WTC11 (cell line): ENCODE data around the gene FAF1. TPM values are rescaled to one million over a fixed set of nuclear protein-coding genes. Genes with fewer than 3 reads are reported as not detected.

ENCODE experiments used
- ATAC-seq: fragments of 200-7000 bp; cut with Tn5 transposase; 2 replicates; pipeline ENCODE4 v1.10.0; 2021; ENCODE audit warnings: mild to moderate bottlenecking, moderate library complexity
- CTCF ChIA-PET: fragments of 300-600 bp; sonication (Branson Sonifier 250); formaldehyde crosslinking; loops from one replicate; lab custom pipeline; 2021; ENCODE audit warnings: antibody characterized with exemption; lab: Charles Lee
- POLR2A ChIA-PET: fragments of 350-600 bp; sonication (Branson Sonifier 250); formaldehyde crosslinking; loops from one replicate; lab custom pipeline; 2021; ENCODE audit warnings: antibody characterized with exemption; lab: Charles Lee
- DNase-seq: peaks from one replicate; pipeline ENCODE4 v3.0.0; 2021; ENCODE audit warnings: low spot score
- H3K27ac Mint-ChIP-seq: 2 replicates; pipeline ENCODE4 v1.8.0; 2021; ENCODE audit warnings: mixed read lengths
- H3K27me3 Mint-ChIP-seq: 2 replicates; pipeline ENCODE4 v1.8.0; 2021; ENCODE audit warnings: low read depth, mild to moderate bottlenecking, moderate library complexity, mixed read lengths
- H3K36me3 Mint-ChIP-seq: 2 replicates; pipeline ENCODE4 v1.8.0; 2021; ENCODE audit warnings: mixed read lengths
- H3K4me1 Mint-ChIP-seq: 2 replicates; pipeline ENCODE4 v1.8.0; 2022; ENCODE audit warnings: mixed read lengths
- H3K4me3 Mint-ChIP-seq: 2 replicates; pipeline ENCODE4 v1.8.0; 2021; ENCODE audit warnings: mild to moderate bottlenecking, moderate library complexity, mixed read lengths
- H3K9me3 Mint-ChIP-seq: 2 replicates; pipeline ENCODE4 v1.8.0; 2021; ENCODE audit warnings: mixed read lengths
- E2F1 ChIP-seq: sonication (generic); formaldehyde crosslinking; IDR thresholded peaks from 2 replicates; pipeline ENCODE4 v1.8.0; 2022; ENCODE audit warnings: mild to moderate bottlenecking, missing genetic modification reagents
- ESRRA ChIP-seq: sonication (generic); formaldehyde crosslinking; IDR thresholded peaks from 2 replicates; pipeline ENCODE4 v1.8.1; 2022; ENCODE audit warnings: mild to moderate bottlenecking, missing genetic modification reagents, borderline replicate concordance
- FOXK1 ChIP-seq: sonication (generic); formaldehyde crosslinking; IDR thresholded peaks from 2 replicates; pipeline ENCODE4 v1.8.0; 2022; ENCODE audit warnings: mild to moderate bottlenecking, moderate library complexity, missing genetic modification reagents
- KAT7 ChIP-seq: sonication (generic); formaldehyde crosslinking; IDR thresholded peaks from 2 replicates; pipeline ENCODE4 v1.8.1; 2023; ENCODE audit warnings: missing genetic modification reagents, mild to moderate bottlenecking, borderline replicate concordance
- NFATC4 ChIP-seq: fragments of 250-450 bp; sonication (Bioruptor Pico); IDR thresholded peaks from 2 replicates; pipeline ENCODE4 v1.9.0; 2021; ENCODE audit warnings: mild to moderate bottlenecking
- NFE2L1 ChIP-seq: sonication (generic); formaldehyde crosslinking; IDR thresholded peaks from 2 replicates; pipeline ENCODE4 v1.8.1; 2023; ENCODE audit warnings: missing genetic modification reagents
- NFYB ChIP-seq: sonication (generic); formaldehyde crosslinking; conservative IDR thresholded peaks from 2 replicates; pipeline ENCODE4 v1.8.0; 2022; ENCODE audit warnings: low read depth, missing genetic modification reagents
- NR1H2 ChIP-seq: sonication (generic); formaldehyde crosslinking; IDR thresholded peaks from 2 replicates; pipeline ENCODE4 v1.9.0; 2021; ENCODE audit warnings: mild to moderate bottlenecking, moderate library complexity, missing genetic modification reagents
- NR3C1 ChIP-seq: sonication (generic); formaldehyde crosslinking; conservative IDR thresholded peaks from 2 replicates; pipeline ENCODE4 v1.8.1; 2023; ENCODE audit warnings: low read depth, mild to moderate bottlenecking, missing genetic modification reagents
- RORB ChIP-seq: fragments of 250-450 bp; sonication (Bioruptor Pico); IDR thresholded peaks from 2 replicates; pipeline ENCODE4 v1.9.0; 2021; ENCODE audit warnings: mild to moderate bottlenecking
- TEAD1 ChIP-seq: sonication (generic); formaldehyde crosslinking; IDR thresholded peaks from 2 replicates; pipeline ENCODE4 v1.8.0; 2022; ENCODE audit warnings: mild to moderate bottlenecking, missing genetic modification reagents
- TP53 ChIP-seq: sonication (generic); formaldehyde crosslinking; IDR thresholded peaks from 2 replicates; pipeline ENCODE4 v1.8.1; 2023; ENCODE audit warnings: mild to moderate bottlenecking, missing genetic modification reagents
- ZNF121 ChIP-seq: sonication (generic); formaldehyde crosslinking; IDR thresholded peaks from 2 replicates; pipeline ENCODE4 v1.8.0; 2023; ENCODE audit warnings: missing genetic modification reagents
- ZNF281 ChIP-seq: sonication (generic); formaldehyde crosslinking; IDR thresholded peaks from 2 replicates; pipeline ENCODE4 v1.8.0; 2023; ENCODE audit warnings: mild to moderate bottlenecking, missing genetic modification reagents
- ZNF532 ChIP-seq: fragments of 250-450 bp; sonication (Bioruptor Pico); IDR thresholded peaks from 2 replicates; pipeline ENCODE4 v1.9.0; 2021; ENCODE audit warnings: mild to moderate bottlenecking, borderline replicate concordance
- total RNA-seq: library from RNA; stranded (reverse); gene quantifications from 3 replicates; pipeline ENCODE4 v1.2.3, GENCODE V29; 2021
- TF ChIP-seq, protein P1 (sequence below): fragments of 250-450 bp; sonication (Bioruptor Pico); IDR thresholded peaks from 2 replicates; pipeline ENCODE4 v1.9.0; 2021; ENCODE audit warnings: mild to moderate bottlenecking
- TF ChIP-seq, protein P2 (sequence below): fragments of 250-450 bp; sonication (Bioruptor Pico); IDR thresholded peaks from 2 replicates; pipeline ENCODE4 v1.9.0; 2021; ENCODE audit warnings: moderate library complexity, mild to moderate bottlenecking, inconsistent platforms, borderline replicate concordance
- TF ChIP-seq, protein P3 (sequence below): sonication (generic); formaldehyde crosslinking; IDR thresholded peaks from 2 replicates; pipeline ENCODE4 v1.8.1; 2022; ENCODE audit warnings: mild to moderate bottlenecking, moderate library complexity, missing genetic modification reagents
- TF ChIP-seq, protein P4 (sequence below): fragments of 250-450 bp; sonication (Bioruptor Pico); IDR thresholded peaks from 2 replicates; pipeline ENCODE4 v1.9.0; 2021; ENCODE audit warnings: mild to moderate bottlenecking
- TF ChIP-seq, protein P5 (sequence below): sonication (generic); formaldehyde crosslinking; IDR thresholded peaks from 2 replicates; pipeline ENCODE4 v1.8.1; 2022; ENCODE audit warnings: mild to moderate bottlenecking, missing genetic modification reagents, moderate library complexity, borderline replicate concordance

Gene FAF1
- total RNA-seq, 1 experiment from 2014 or later, result 53.5 TPM

GRCh38 chr1:50857702-50858101 is 102.4 kb downstream of the FAF1 start (continued):
- TF ChIP-seq, protein P1, sequence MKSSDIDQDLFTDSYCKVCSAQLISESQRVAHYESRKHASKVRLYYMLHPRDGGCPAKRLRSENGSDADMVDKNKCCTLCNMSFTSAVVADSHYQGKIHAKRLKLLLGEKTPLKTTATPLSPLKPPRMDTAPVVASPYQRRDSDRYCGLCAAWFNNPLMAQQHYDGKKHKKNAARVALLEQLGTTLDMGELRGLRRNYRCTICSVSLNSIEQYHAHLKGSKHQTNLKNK (CRISPR knock-in tag), result no peak
- TF ChIP-seq NR3C1 (CRISPR knock-in tag), result no peak
- no peak for TF ChIP-seq TP53 (CRISPR knock-in tag)
- TF ChIP-seq, protein P2, sequence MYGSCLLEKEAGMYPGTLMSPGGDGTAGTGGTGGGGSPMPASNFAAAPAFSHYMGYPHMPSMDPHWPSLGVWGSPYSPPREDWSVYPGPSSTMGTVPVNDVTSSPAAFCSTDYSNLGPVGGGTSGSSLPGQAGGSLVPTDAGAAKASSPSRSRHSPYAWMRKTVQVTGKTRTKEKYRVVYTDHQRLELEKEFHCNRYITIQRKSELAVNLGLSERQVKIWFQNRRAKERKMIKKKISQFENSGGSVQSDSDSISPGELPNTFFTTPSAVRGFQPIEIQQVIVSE (CRISPR knock-in tag), result no peak

GRCh38 chr1:50853325-50853724 is 106.7 kb downstream of the FAF1 start:
- no peaks in the 10 kb centered on the region for H3K36me3 Mint-ChIP-seq
- no peaks in the 10 kb centered on the region for H3K4me1 Mint-ChIP-seq
- no peaks in the 10 kb centered on the region for H3K27me3 Mint-ChIP-seq
- DNase-seq (no peak), ATAC-seq (no peak)
- ChIA-PET POLR2A (no interaction called here), CTCF (no interaction called here)
- H3K9me3 Mint-ChIP-seq, result no peaks in the 10 kb centered on the region
- H3K4me3 Mint-ChIP-seq, result no peak overlapping the region
- H3K27ac Mint-ChIP-seq, result no peak overlapping the region
- no peak for TF ChIP-seq KAT7
- TF ChIP-seq, protein P3, sequence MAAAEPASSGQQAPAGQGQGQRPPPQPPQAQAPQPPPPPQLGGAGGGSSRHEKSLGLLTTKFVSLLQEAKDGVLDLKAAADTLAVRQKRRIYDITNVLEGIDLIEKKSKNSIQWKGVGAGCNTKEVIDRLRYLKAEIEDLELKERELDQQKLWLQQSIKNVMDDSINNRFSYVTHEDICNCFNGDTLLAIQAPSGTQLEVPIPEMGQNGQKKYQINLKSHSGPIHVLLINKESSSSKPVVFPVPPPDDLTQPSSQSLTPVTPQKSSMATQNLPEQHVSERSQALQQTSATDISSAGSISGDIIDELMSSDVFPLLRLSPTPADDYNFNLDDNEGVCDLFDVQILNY (CRISPR knock-in tag), result no peak
- no peak for TF ChIP-seq NFYB (CRISPR knock-in tag)
- TF ChIP-seq TEAD1 (CRISPR knock-in tag), result no peak
- no peak for TF ChIP-seq FOXK1 (CRISPR knock-in tag)
- no peak for TF ChIP-seq ZNF121
- TF ChIP-seq NFATC4 (CRISPR knock-in tag), result no peak
- TF ChIP-seq ZNF532 (CRISPR knock-in tag), result no peak
- no peak for TF ChIP-seq ZNF281
- TF ChIP-seq NFE2L1 (CRISPR knock-in tag), result no peak
- no peak for TF ChIP-seq ESRRA (CRISPR knock-in tag)
- no peak for TF ChIP-seq RORB (CRISPR knock-in tag)
- TF ChIP-seq, protein P4, sequence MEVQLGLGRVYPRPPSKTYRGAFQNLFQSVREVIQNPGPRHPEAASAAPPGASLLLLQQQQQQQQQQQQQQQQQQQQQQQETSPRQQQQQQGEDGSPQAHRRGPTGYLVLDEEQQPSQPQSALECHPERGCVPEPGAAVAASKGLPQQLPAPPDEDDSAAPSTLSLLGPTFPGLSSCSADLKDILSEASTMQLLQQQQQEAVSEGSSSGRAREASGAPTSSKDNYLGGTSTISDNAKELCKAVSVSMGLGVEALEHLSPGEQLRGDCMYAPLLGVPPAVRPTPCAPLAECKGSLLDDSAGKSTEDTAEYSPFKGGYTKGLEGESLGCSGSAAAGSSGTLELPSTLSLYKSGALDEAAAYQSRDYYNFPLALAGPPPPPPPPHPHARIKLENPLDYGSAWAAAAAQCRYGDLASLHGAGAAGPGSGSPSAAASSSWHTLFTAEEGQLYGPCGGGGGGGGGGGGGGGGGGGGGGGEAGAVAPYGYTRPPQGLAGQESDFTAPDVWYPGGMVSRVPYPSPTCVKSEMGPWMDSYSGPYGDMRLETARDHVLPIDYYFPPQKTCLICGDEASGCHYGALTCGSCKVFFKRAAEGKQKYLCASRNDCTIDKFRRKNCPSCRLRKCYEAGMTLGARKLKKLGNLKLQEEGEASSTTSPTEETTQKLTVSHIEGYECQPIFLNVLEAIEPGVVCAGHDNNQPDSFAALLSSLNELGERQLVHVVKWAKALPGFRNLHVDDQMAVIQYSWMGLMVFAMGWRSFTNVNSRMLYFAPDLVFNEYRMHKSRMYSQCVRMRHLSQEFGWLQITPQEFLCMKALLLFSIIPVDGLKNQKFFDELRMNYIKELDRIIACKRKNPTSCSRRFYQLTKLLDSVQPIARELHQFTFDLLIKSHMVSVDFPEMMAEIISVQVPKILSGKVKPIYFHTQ, result no peak
- TF ChIP-seq, protein P5, sequence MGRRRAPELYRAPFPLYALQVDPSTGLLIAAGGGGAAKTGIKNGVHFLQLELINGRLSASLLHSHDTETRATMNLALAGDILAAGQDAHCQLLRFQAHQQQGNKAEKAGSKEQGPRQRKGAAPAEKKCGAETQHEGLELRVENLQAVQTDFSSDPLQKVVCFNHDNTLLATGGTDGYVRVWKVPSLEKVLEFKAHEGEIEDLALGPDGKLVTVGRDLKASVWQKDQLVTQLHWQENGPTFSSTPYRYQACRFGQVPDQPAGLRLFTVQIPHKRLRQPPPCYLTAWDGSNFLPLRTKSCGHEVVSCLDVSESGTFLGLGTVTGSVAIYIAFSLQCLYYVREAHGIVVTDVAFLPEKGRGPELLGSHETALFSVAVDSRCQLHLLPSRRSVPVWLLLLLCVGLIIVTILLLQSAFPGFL (CRISPR knock-in tag), result no peak
- no peak for TF ChIP-seq NR1H2 (CRISPR knock-in tag)
- no peak for TF ChIP-seq E2F1 (CRISPR knock-in tag)
